Neural progenitor cell (in vitro differentiated cells): ENCODE measurements around the gene MMRN2. TPM values are rescaled to one million over a fixed set of nuclear protein-coding genes. Genes with fewer than 3 reads are reported as not detected.

Experiments
- DNase-seq: peaks from one replicate; pipeline ENCODE4 v3.0.0-alpha.2; 2016; ENCODE audit warnings: low spot score
- H2AFZ ChIP-seq: fragments of 200-600 bp; sonication (generic); replicated peaks from 2 replicates; pipeline ENCODE4 v1.6.1; 2016; ENCODE audit warnings: antibody characterized with exemption
- H3F3A ChIP-seq: fragments of 200-600 bp; sonication (generic); 2 replicates; pipeline ENCODE4 v1.6.1; 2016; ENCODE audit warnings: antibody characterized with exemption, low read depth
- H3K27ac ChIP-seq: fragments of 200-600 bp; sonication (generic); 2 replicates; pipeline ENCODE4 v1.5.1; 2016; ENCODE audit warnings: mild to moderate bottlenecking
- H3K27me3 ChIP-seq: fragments of 200-600 bp; sonication (generic); 2 replicates; pipeline ENCODE4 v1.6.1; 2016; ENCODE audit warnings: mild to moderate bottlenecking, moderate library complexity
- H3K36me3 ChIP-seq: fragments of 200-600 bp; sonication (generic); 2 replicates; pipeline ENCODE4 v1.5.1; 2016
- H3K4me1 ChIP-seq: fragments of 200-600 bp; sonication (generic); 2 replicates; pipeline ENCODE4 v1.6.1; 2016; ENCODE audit warnings: mixed run types
- H3K4me2 ChIP-seq: fragments of 200-600 bp; sonication (generic); 2 replicates; pipeline ENCODE4 v1.6.1; 2016
- H3K4me3 ChIP-seq: fragments of 200-600 bp; sonication (generic); 2 replicates; pipeline ENCODE4 v1.5.1; 2016
- H3K79me2 ChIP-seq: fragments of 200-600 bp; sonication (generic); 2 replicates; pipeline ENCODE4 v1.6.1; 2016; ENCODE audit warnings: low read depth
- H3K9ac ChIP-seq: fragments of 200-600 bp; sonication (generic); 2 replicates; pipeline ENCODE4 v1.6.1; 2016
- H3K9me3 ChIP-seq: fragments of 200-600 bp; sonication (generic); 2 replicates; pipeline ENCODE4 v1.5.1; 2016; ENCODE audit warnings: low read depth
- H4K20me1 ChIP-seq: fragments of 200-600 bp; sonication (generic); 2 replicates; pipeline ENCODE4 v1.6.1; 2016; ENCODE audit warnings: low read depth
- H3K27ac Mint-ChIP-seq: 3 replicates; pipeline ENCODE4 v1.8.0; 2021; ENCODE audit warnings: mixed read lengths
- H3K27me3 Mint-ChIP-seq: 2 replicates; pipeline ENCODE4 v1.8.0; 2022; ENCODE audit warnings: low read depth, mild to moderate bottlenecking, inconsistent platforms, moderate library complexity, mixed read lengths; ENCODE audit not compliant: insufficient read depth
- H3K36me3 Mint-ChIP-seq: 3 replicates; pipeline ENCODE4 v1.8.0; 2021; ENCODE audit warnings: mixed read lengths
- H3K4me1 Mint-ChIP-seq: 3 replicates; pipeline ENCODE4 v1.8.0; 2021; ENCODE audit warnings: mixed read lengths
- H3K4me3 Mint-ChIP-seq: 3 replicates; pipeline ENCODE4 v1.8.0; 2021; ENCODE audit warnings: mild to moderate bottlenecking, moderate library complexity, mixed read lengths
- H3K9me3 Mint-ChIP-seq: 3 replicates; pipeline ENCODE4 v1.8.0; 2020; ENCODE audit warnings: mixed read lengths
- EZH2 ChIP-seq: fragments of 200-600 bp; sonication (generic); IDR thresholded peaks from 2 replicates; pipeline ENCODE4 v1.6.1; 2017; ENCODE audit warnings: antibody characterized with exemption, mild to moderate bottlenecking, moderate library complexity
- EZH2phosphoT487 ChIP-seq: fragments of 200-600 bp; sonication (generic); IDR thresholded peaks from 2 replicates; pipeline ENCODE4 v1.6.1; 2017; ENCODE audit warnings: antibody characterized with exemption
- small RNA-seq: library from RNA; depleted of rRNA; stranded (forward); fragments of <200 nt; gene quantifications from one replicate; pipeline ENCODE3, GENCODE V24; 2015
- total RNA-seq: library from RNA; depleted of rRNA; stranded (reverse); fragments of >200 nt; gene quantifications from 2 replicates; pipeline ENCODE4 v1.2.3, GENCODE V29; 2015; ENCODE audit warnings: low replicate concordance
- TF ChIP-seq, protein P1 (sequence below): fragments of 200-600 bp; sonication (generic); IDR thresholded peaks from 2 replicates; pipeline ENCODE4 v1.5.1; 2017; ENCODE audit warnings: antibody characterized with exemption, mild to moderate bottlenecking

Gene MMRN2
- total RNA-seq, 1 donor from 2014 or later = 0.28 TPM

GRCh38 chr10:86889997-86890396, 67.4 kb downstream of the MMRN2 start:
- Histone ChIP-seq H3K4me1 (no peaks in the 10 kb centered on the region), H3F3A (peaks cover 3% of the 10 kb centered on the region), H3K79me2 (peaks cover 22% of the 10 kb centered on the region), H3K4me3 (no peak overlapping the region), H3K4me2 (no peak overlapping the region), H4K20me1 (peaks cover 25% of the 10 kb centered on the region), H2AFZ (no peak overlapping the region), H3K9me3 (no peaks in the 10 kb centered on the region), H3K9ac (no peak overlapping the region), H3K36me3 (peaks cover 12% of the 10 kb centered on the region), H3K27me3 (no peaks in the 10 kb centered on the region), H3K27ac (no peak overlapping the region)
- no peak for DNase-seq
- Mint-ChIP-seq H3K36me3 (peaks cover 30% of the 10 kb centered on the region), H3K27me3 (peaks cover 2% of the 10 kb centered on the region), H3K4me1 (peaks cover 5% of the 10 kb centered on the region), H3K4me3 (no peak overlapping the region), H3K27ac (no peak overlapping the region), H3K9me3 (no peaks in the 10 kb centered on the region)
- TF ChIP-seq EZH2phosphoT487 (no peak), EZH2 (no peak)
- TF ChIP-seq, protein P1, sequence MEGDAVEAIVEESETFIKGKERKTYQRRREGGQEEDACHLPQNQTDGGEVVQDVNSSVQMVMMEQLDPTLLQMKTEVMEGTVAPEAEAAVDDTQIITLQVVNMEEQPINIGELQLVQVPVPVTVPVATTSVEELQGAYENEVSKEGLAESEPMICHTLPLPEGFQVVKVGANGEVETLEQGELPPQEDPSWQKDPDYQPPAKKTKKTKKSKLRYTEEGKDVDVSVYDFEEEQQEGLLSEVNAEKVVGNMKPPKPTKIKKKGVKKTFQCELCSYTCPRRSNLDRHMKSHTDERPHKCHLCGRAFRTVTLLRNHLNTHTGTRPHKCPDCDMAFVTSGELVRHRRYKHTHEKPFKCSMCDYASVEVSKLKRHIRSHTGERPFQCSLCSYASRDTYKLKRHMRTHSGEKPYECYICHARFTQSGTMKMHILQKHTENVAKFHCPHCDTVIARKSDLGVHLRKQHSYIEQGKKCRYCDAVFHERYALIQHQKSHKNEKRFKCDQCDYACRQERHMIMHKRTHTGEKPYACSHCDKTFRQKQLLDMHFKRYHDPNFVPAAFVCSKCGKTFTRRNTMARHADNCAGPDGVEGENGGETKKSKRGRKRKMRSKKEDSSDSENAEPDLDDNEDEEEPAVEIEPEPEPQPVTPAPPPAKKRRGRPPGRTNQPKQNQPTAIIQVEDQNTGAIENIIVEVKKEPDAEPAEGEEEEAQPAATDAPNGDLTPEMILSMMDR = no peak

DNA sequence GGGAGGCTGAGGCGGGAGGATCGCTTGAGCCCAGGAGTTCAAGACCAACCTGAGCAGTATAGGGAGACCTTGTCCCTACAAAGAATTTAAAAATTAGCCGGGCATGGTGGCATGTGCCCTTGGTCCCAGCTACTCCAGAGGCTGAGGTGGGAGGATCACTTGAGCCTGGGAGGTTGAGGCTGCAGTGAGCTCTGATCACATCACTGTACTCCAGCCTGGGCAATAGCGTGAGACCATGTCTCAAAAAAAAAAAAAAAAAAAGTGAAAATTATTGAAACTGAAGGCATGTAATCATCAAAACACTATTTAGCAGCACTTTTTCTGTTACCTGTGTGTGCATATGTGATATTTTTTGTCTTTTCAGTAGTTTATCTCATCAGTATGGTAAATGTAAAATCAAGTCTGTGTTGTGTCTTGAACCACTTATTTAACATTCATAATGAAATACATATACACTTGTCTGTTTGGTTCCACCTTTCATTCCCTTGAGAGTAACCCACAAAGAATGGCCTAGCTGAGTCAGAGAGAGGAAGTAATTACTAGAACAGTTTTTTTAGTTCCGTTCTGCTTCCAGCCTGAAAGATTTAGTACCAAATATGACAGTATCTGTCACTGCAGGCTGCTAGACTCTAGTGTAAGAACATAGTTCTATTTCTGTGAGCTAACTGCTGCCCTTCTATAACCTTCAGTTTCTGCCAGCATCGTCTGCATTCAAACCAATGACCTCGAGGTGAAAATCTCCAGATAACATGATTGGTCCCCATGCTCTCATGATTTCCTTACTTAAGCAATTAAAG, 68.6 kb downstream of the MMRN2 start:
- no peaks in the 10 kb centered on the region for H3K9me3 Mint-ChIP-seq
- no peak for DNase-seq
- peaks cover 2% of the 10 kb centered on the region for H3K27me3 Mint-ChIP-seq
- H3K27ac ChIP-seq = no peak overlapping the region
- H4K20me1 ChIP-seq = peaks cover 31% of the 10 kb centered on the region
- H3K4me2 ChIP-seq = no peak overlapping the region
- no peaks in the 10 kb centered on the region for H3K4me1 ChIP-seq
- TF ChIP-seq, protein P1 = no peak
- TF ChIP-seq EZH2phosphoT487 (no peak), EZH2 (no peak)
- no peak overlapping the region for H3K4me3 ChIP-seq
- H2AFZ ChIP-seq = no peak overlapping the region
- peaks cover 12% of the 10 kb centered on the region for H3K36me3 ChIP-seq
- peaks cover 25% of the 10 kb centered on the region for H3K79me2 ChIP-seq
- H3K4me1 Mint-ChIP-seq = peaks cover 5% of the 10 kb centered on the region
- H3K27ac Mint-ChIP-seq = peak overlapping the region; percentile 19
- peaks cover 20% of the 10 kb centered on the region for H3K36me3 Mint-ChIP-seq
- H3K27me3 ChIP-seq = no peaks in the 10 kb centered on the region
- H3F3A ChIP-seq = peaks cover 3% of the 10 kb centered on the region
- H3K9ac ChIP-seq = no peak overlapping the region
- H3K9me3 ChIP-seq = no peaks in the 10 kb centered on the region
- H3K4me3 Mint-ChIP-seq = no peak overlapping the region

Small RNAs within 50 kb of the gene (small RNA-seq; reads per million reads assigned to genes)
- not detected for gene BMS1P3
- 0.16 reads per million for gene RNU1-19P

Other genes starting within 250 kb of the MMRN2 start
- 60.8 and 76.2 TPM in 2 replicates for gene BMPR1A, start 201.0 kb downstream of the MMRN2 start, total RNA-seq
- gene SNCG, start 984 bp upstream of the MMRN2 start, total RNA-seq = not detected in 2 replicates
- not detected in 2 replicates for gene ADIRF, start 10.9 kb upstream of the MMRN2 start, total RNA-seq
- not detected in 2 replicates for gene FAM25A, start 62.7 kb upstream of the MMRN2 start, total RNA-seq
- 174 and 181 TPM in 2 replicates for gene GLUD1, start 137.2 kb upstream of the MMRN2 start, total RNA-seq
- 26.1 and 40.8 TPM in 2 replicates for gene SHLD2, start 137.6 kb upstream of the MMRN2 start, total RNA-seq